ENCODE results near the gene PRKCA.

PRKCA gene

GRCh38 chr17:66542129-66542966, 239.9 kb downstream of the PRKCA start:
- no peak overlapping the region for H3K9ac ChIP-seq (ENCODE audit: low read length)
- H3K4me1 ChIP-seq (ENCODE audit: control insufficient read depth in 1 of 2, insufficient read depth in 2 of 2, low read length in 2 of 2), result peaks cover 12 to 22% of the 10 kb centered on the region in 2 experiments
- DNase-seq, result no peak
- no peak overlapping the region for H3K27ac ChIP-seq (ENCODE audit: low read depth, low read length)
- H3K4me3 ChIP-seq (ENCODE audit: low read depth, low read length), result no peak overlapping the region
- no CpG with 5 or more reads among the region's 4 CpGs for WGBS (ENCODE audit: extremely low coverage, insufficient coverage, insufficient read length)
- H3K9me3 ChIP-seq (ENCODE audit: insufficient read depth, low read depth, low read length), result no peaks in the 10 kb centered on the region
- H4K8ac ChIP-seq (ENCODE audit: low read depth, low read length), result no peak overlapping the region
- H3K14ac ChIP-seq (ENCODE audit: low read length), result no peak overlapping the region
- peak overlapping the region; percentile 1 for H3K23ac ChIP-seq (ENCODE audit: low read length)
- no peak overlapping the region for H2AK5ac ChIP-seq (ENCODE audit: low read length)
- no peak overlapping the region for H3K4ac ChIP-seq (ENCODE audit: low read depth, low read length)
- H3K18ac ChIP-seq (ENCODE audit: low read length), result no peak overlapping the region
- H3K79me2 ChIP-seq (ENCODE audit: control insufficient read depth, insufficient read depth, low read length, poor library complexity), result peaks cover 4% of the 10 kb centered on the region
- no peaks in the 10 kb centered on the region for H3K36me3 ChIP-seq (ENCODE audit: control insufficient read depth in 1 of 2, insufficient read depth in 2 of 2, low read length in 2 of 2)
- no peaks in the 10 kb centered on the region for H3K27me3 ChIP-seq (ENCODE audit: insufficient read depth, low read length)
- H2BK5ac ChIP-seq (ENCODE audit: low read depth, low read length, poor library complexity), result no peak overlapping the region
- H4K12ac ChIP-seq (ENCODE audit: low read depth, low read length), result no peak overlapping the region
- no peak overlapping the region for H2AFZ ChIP-seq (ENCODE audit: insufficient read depth, low read length, poor library complexity)
- H4K91ac ChIP-seq (ENCODE audit: low read depth, low read length), result no peak overlapping the region
- H2BK120ac ChIP-seq (ENCODE audit: insufficient read depth, low read length, poor library complexity), result no peak overlapping the region
- H3K79me1 ChIP-seq (ENCODE audit: low read length), result peaks cover 12% of the 10 kb centered on the region
- no peak overlapping the region for H3K4me2 ChIP-seq (ENCODE audit: low read length)
- no peak overlapping the region for H2BK12ac ChIP-seq (ENCODE audit: low read length)

- H3K4me2 ChIP-seq (ENCODE audit: low read length), result no peak overlapping the region
- no peaks in the 10 kb centered on the region for H3K36me3 ChIP-seq (ENCODE audit: control insufficient read depth in 1 of 2, insufficient read depth in 2 of 2, low read length in 2 of 2)
- no peak overlapping the region for H2AK5ac ChIP-seq (ENCODE audit: low read length)
- H2BK120ac ChIP-seq (ENCODE audit: insufficient read depth, low read length, poor library complexity), result no peak overlapping the region
- no peak overlapping the region for H2AFZ ChIP-seq (ENCODE audit: insufficient read depth, low read length, poor library complexity)
- no peak overlapping the region for H4K91ac ChIP-seq (ENCODE audit: low read depth, low read length)
- H4K8ac ChIP-seq (ENCODE audit: low read depth, low read length), result no peak overlapping the region
- H3K4ac ChIP-seq (ENCODE audit: low read depth, low read length), result no peak overlapping the region
- H3K27ac ChIP-seq (ENCODE audit: low read depth, low read length), result no peak overlapping the region
- no peak overlapping the region for H3K9ac ChIP-seq (ENCODE audit: low read length)
- no peak overlapping the region for H2BK12ac ChIP-seq (ENCODE audit: low read length)
- H3K9me3 ChIP-seq (ENCODE audit: insufficient read depth, low read depth, low read length), result no peaks in the 10 kb centered on the region
- peaks cover 12 to 22% of the 10 kb centered on the region in 2 experiments for H3K4me1 ChIP-seq (ENCODE audit: control insufficient read depth in 1 of 2, insufficient read depth in 2 of 2, low read length in 2 of 2)
- no peaks in the 10 kb centered on the region for H3K27me3 ChIP-seq (ENCODE audit: insufficient read depth, low read length)
- no peak for DNase-seq
- no peak overlapping the region for H3K4me3 ChIP-seq (ENCODE audit: low read depth, low read length)
- H4K12ac ChIP-seq (ENCODE audit: low read depth, low read length), result no peak overlapping the region
- H3K23ac ChIP-seq (ENCODE audit: low read length), result no peak overlapping the region
- peaks cover 12% of the 10 kb centered on the region for H3K79me1 ChIP-seq (ENCODE audit: low read length)
- H3K79me2 ChIP-seq (ENCODE audit: control insufficient read depth, insufficient read depth, low read length, poor library complexity), result peaks cover 4% of the 10 kb centered on the region
- H3K18ac ChIP-seq (ENCODE audit: low read length), result no peak overlapping the region
- WGBS (ENCODE audit: extremely low coverage, insufficient coverage, insufficient read length), result no CpG with 5 or more reads among the region's 3 CpGs
- H3K14ac ChIP-seq (ENCODE audit: low read length), result no peak overlapping the region
- H2BK5ac ChIP-seq (ENCODE audit: low read depth, low read length, poor library complexity), result no peak overlapping the region
These were observed 240.6 kb downstream of the PRKCA start for GRCh38 chr17:66542967-66543520.

DNA sequence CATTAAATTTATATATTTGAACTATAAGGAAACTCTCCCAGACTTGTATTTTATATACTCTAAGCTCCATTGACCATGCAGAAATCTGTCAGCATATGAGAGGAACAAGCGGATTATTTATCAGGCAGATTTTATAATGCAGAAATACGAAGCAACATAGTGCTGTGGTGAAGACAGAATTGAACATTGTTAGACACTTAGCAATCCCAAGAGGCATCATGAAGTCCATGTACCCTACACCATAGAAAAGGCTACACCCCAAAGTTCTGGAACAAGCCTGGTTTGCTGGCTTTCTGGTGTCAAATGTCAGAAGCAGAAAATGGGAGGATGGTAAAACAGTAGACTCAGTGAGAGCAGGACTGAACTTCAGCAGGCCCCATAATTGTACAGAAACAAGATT, 241.1 kb downstream of the PRKCA start:
- Histone ChIP-seq H3K4me1 (ENCODE audit: control insufficient read depth in 1 of 2, insufficient read depth in 2 of 2, low read length in 2 of 2) (peaks cover 12 to 23% of the 10 kb centered on the region in 2 experiments), H3K9ac (ENCODE audit: low read length) (no peak overlapping the region), H3K4me3 (ENCODE audit: low read depth, low read length) (no peak overlapping the region), H3K4me2 (ENCODE audit: low read length) (no peak overlapping the region), H3K27me3 (ENCODE audit: insufficient read depth, low read length) (no peaks in the 10 kb centered on the region), H4K8ac (ENCODE audit: low read depth, low read length) (no peak overlapping the region), H3K79me2 (ENCODE audit: control insufficient read depth, insufficient read depth, low read length, poor library complexity) (peaks cover 4% of the 10 kb centered on the region), H3K4ac (ENCODE audit: low read depth, low read length) (no peak overlapping the region), H2AK5ac (ENCODE audit: low read length) (no peak overlapping the region), H2BK12ac (ENCODE audit: low read length) (no peak overlapping the region), H3K27ac (ENCODE audit: low read depth, low read length) (no peak overlapping the region), H2BK120ac (ENCODE audit: insufficient read depth, low read length, poor library complexity) (peak overlapping the region; percentile 71), H3K18ac (ENCODE audit: low read length) (no peak overlapping the region), H2AFZ (ENCODE audit: insufficient read depth, low read length, poor library complexity) (no peak overlapping the region), H3K36me3 (ENCODE audit: control insufficient read depth in 1 of 2, insufficient read depth in 2 of 2, low read length in 2 of 2) (no peaks in the 10 kb centered on the region), H3K23ac (ENCODE audit: low read length) (no peak overlapping the region), H4K91ac (ENCODE audit: low read depth, low read length) (no peak overlapping the region), H3K14ac (ENCODE audit: low read length) (no peak overlapping the region), H2BK5ac (ENCODE audit: low read depth, low read length, poor library complexity) (no peak overlapping the region), H4K12ac (ENCODE audit: low read depth, low read length) (no peak overlapping the region), H3K79me1 (ENCODE audit: low read length) (peaks cover 13% of the 10 kb centered on the region), H3K9me3 (ENCODE audit: insufficient read depth, low read depth, low read length) (no peaks in the 10 kb centered on the region)
- WGBS (ENCODE audit: extremely low coverage, insufficient coverage, insufficient read length), result no CpG with 5 or more reads among the region's 2 CpGs
- DNase-seq, result no peak

DNA sequence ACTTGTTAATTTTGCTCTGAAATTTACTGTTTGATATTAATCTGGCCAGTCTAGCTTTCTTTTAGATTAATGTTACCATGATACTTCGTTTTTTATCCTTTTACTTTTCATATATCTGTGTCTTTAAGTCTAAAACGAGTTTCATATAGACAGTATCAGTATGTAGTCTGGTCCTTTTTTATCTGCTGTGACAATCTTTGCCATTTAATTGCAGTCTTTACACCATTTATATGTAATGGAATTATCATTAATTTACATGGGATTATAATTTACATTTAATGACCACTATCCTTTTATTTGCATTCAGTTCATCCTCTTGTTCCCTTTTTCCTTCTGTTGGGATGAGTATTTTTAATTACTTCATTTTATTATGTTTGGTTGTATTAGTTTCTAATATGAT, 243.5 kb downstream of the PRKCA start:
- no peak for DNase-seq
- no peak overlapping the region for H2BK5ac ChIP-seq (ENCODE audit: low read depth, low read length, poor library complexity)
- no peak overlapping the region for H3K9ac ChIP-seq (ENCODE audit: low read length)
- H3K79me2 ChIP-seq (ENCODE audit: control insufficient read depth, insufficient read depth, low read length, poor library complexity), result no peaks in the 10 kb centered on the region
- H3K36me3 ChIP-seq (ENCODE audit: control insufficient read depth in 1 of 2, insufficient read depth in 2 of 2, low read length in 2 of 2), result no peaks in the 10 kb centered on the region
- H3K27me3 ChIP-seq (ENCODE audit: insufficient read depth, low read length), result no peaks in the 10 kb centered on the region
- no peak overlapping the region for H4K12ac ChIP-seq (ENCODE audit: low read depth, low read length)
- no peak overlapping the region for H3K18ac ChIP-seq (ENCODE audit: low read length)
- H2AFZ ChIP-seq (ENCODE audit: insufficient read depth, low read length, poor library complexity), result no peak overlapping the region
- H3K23ac ChIP-seq (ENCODE audit: low read length), result no peak overlapping the region
- H4K91ac ChIP-seq (ENCODE audit: low read depth, low read length), result no peak overlapping the region
- peaks cover 9 to 24% of the 10 kb centered on the region in 2 experiments for H3K4me1 ChIP-seq (ENCODE audit: control insufficient read depth in 1 of 2, insufficient read depth in 2 of 2, low read length in 2 of 2)
- H2BK12ac ChIP-seq (ENCODE audit: low read length), result no peak overlapping the region
- H3K27ac ChIP-seq (ENCODE audit: low read depth, low read length), result no peak overlapping the region
- H3K79me1 ChIP-seq (ENCODE audit: low read length), result peaks cover 9% of the 10 kb centered on the region
- H3K9me3 ChIP-seq (ENCODE audit: insufficient read depth, low read depth, low read length), result no peaks in the 10 kb centered on the region
- no CpG with 5 or more reads among the region's 2 CpGs for WGBS (ENCODE audit: extremely low coverage, insufficient coverage, insufficient read length)
- no peak overlapping the region for H3K14ac ChIP-seq (ENCODE audit: low read length)
- H2BK120ac ChIP-seq (ENCODE audit: insufficient read depth, low read length, poor library complexity), result no peak overlapping the region
- H3K4me2 ChIP-seq (ENCODE audit: low read length), result no peak overlapping the region
- H4K8ac ChIP-seq (ENCODE audit: low read depth, low read length), result no peak overlapping the region
- no peak overlapping the region for H3K4ac ChIP-seq (ENCODE audit: low read depth, low read length)
- no peak overlapping the region for H3K4me3 ChIP-seq (ENCODE audit: low read depth, low read length)
- H2AK5ac ChIP-seq (ENCODE audit: low read length), result no peak overlapping the region

Data from trophoblast cell (in vitro differentiated cells and primary cell).